GM21619 (cell line): Measurements from ENCODE around the gene UCP3.

ENCODE experiments used
- ATAC-seq: cut with Tn5 transposase; IDR thresholded peaks from one replicate; pipeline ENCODE4 v1.9.1; 2021; ENCODE audit not compliant: unreplicated experiment

Gene UCP3

DNA sequence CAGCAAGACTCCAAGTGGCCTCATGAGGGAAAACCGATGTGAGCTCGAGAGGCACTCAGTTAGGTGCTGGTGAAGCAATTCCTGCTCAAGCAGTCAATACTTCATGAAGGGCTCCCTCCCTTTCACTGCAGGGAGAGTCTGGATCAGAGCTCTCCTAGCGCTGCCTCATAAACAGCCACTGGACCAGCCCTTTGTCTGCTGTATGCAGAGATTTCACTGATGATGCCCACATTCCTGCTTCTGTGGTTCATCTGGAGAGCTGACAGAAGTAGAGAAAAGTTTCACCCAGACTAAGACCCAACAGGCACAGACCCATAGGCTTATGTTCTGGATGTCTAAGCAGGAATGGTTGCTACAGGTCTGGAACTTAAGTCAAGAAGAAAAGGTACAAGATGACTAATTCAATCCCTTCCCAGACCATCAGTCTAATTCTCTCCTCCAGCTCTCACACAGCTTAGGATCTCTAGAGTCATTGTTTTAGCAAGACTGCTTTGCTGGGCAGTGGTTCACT lies 30.3 kb downstream of the UCP3 start:
- no peak for ATAC-seq

DNA sequence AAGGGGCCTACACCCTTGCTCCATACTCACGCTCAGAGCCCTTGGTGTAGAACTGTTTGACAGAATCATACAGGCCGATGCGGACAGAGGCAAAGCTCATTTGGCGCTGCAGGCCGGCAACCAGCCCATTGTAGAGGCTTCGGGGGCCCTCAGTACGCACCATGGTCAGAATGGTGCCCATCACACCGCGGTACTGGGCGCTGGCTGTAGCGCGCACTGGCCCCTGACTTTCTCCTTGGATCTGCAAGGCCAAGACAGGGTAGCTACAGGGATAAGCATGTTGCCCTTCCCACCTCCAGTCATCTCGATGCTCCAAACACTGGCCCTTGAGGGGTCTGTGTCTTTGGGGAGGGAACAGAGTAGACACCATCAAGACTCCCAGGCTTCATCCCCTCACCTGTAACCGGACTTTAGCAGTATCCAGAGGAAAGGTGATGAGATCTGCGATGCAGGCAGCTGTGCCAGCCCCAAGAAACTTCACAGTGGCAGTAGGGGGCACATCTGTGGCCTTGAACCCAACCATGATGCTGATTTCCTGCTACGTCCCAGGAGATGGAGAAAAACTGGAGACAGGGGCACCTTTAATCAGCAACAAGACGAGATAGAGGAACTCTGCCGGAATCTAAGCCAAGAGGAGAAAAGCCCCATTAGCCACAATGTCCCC lies 30.9 kb downstream of the UCP3 start:
- ATAC-seq: no peak

DNA sequence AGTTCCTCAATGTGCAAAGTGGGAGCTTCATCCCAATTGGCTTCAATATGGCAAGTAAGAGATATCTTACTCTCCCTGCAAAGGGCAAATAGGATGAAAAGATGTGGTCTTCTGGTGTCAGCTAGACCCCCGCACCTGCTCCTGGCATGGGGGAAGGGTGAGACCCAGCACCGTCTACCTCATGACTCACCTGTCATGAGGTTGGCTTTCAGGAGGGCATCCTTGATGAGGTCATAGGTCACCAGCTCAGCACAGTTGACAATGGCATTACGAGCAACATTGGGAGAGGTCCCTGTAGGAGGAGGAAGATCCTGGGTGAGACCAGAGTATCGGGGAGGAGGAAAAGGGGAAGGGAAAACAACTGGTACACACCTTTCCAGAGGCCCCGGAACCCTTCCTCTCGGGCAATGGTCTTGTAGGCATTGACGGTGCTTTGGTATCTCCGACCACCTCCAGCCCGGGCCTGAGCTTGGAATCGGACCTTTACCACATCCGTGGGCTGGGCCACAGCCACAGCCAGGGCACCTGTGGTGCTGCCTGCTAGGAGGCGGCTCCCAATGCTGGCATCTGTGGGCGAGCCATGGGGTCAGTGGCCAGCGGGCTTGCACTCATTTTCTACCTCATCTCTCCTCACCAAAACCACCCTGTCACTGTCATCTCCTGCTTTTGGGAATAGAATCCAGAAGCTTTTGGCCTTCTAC lies 32.3 kb downstream of the UCP3 start:
- ATAC-seq: no peak

- no peak for ATAC-seq
Observed at GRCh38 chr11:73975479-73975757, 33.5 kb downstream of the UCP3 start.

GRCh38 chr11:73974604-73975478 lies 34.0 kb downstream of the UCP3 start:
- no peak for ATAC-seq

- no peak for ATAC-seq
Observed at GRCh38 chr11:73972620-73973449, 36.0 kb downstream of the UCP3 start.

DNA sequence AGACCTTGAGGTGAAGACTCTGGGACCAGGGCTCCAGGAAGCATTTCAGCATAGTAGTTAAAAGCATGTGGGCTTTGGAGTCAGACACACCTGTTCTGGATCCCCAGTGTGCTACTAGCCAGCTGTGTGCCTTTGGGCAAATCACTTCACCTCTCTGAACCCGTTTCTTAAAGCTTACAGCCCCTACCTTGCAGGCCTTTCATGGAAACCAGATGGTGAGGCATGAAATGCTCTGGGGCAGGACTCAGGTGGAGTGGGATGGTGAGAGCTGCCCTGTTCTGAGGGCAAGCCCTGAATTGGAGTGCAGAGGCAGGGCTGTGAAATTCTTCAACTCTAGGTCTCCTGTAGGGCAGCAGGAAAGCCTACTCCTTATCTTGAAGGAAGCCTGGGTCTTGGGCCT lies 36.7 kb downstream of the UCP3 start:
- no peak for ATAC-seq

GRCh38 chr11:73971175-73971719 lies 37.6 kb downstream of the UCP3 start:
- no peak for ATAC-seq

DNA sequence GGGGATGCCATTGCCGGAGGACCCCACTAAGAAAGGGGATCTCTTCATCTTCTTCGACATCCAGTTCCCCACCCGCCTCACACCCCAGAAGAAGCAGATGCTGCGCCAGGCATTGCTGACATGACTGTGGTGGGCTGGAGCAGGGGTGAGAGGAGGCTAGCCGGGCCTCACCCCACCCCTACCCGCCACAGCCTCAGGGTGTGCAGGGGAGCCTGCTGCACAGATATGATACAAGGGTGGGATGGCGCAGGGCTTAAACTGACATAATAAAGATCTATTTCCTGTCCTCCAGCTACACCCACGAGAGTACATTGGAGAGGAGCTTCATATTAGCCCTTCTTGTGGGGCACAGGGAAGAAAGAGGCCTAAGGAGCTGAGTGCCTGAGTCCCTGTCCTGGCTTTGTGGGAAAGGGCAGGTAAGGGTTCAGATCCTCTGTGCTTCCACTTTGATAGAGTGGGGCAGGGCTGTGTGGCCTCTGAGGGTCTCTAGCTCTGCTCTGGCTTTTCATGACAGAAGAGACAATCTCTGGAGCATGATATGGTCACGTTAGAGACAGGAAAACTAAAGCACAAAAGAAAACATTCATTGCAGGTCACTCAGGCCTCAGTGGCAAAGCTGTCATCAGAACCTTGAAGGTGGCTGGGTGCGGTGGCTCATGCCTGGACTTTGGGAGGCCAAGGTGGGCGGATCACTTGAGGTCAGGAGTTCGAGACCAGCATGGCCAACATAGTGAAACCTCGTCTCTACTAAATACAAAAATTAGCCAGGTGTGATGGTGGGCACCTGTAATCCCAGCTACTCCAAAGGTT lies 38.7 kb downstream of the UCP3 start:
- no peak for ATAC-seq

DNA sequence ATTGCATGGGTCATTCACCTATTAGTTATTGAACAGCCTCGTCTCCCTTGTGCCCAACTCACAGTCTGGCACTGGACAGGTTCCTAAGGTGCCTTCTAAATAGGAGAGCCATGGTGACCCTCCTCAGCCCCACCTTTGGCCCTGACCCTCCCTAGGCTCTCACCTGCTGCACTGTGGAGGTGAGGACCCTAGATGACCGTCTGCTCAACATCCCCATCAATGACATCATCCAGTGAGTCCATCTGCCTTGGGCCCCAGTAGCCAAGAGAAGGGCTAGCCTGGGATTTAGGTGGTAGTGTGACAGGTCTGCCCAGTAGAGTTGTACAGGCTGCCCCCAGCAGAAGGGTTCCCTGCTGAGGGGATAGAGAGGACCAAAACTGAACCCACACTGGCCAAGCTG lies 39.8 kb downstream of the UCP3 start:
- no peak for ATAC-seq

- no peak for ATAC-seq
Observed at GRCh38 chr11:73968356-73968966, 40.4 kb downstream of the UCP3 start.

DNA sequence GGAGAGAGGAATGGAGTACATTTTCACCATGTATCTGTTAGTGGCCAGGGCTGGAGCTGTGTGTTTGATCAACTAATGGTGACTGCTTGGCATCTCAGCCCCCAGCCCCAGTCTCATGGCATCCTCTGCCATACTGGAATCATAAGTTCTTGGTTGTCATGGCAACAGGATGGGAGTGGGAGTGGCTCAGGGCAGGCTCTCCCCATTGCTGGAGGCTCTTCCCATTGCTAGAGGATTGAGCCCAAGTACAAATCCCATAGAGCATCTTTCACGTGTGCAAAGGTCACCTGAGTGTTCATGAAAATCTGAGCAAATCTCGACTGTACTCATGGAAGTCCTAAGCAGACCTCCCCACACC lies 43.1 kb downstream of the UCP3 start:
- no peak for ATAC-seq

DNA sequence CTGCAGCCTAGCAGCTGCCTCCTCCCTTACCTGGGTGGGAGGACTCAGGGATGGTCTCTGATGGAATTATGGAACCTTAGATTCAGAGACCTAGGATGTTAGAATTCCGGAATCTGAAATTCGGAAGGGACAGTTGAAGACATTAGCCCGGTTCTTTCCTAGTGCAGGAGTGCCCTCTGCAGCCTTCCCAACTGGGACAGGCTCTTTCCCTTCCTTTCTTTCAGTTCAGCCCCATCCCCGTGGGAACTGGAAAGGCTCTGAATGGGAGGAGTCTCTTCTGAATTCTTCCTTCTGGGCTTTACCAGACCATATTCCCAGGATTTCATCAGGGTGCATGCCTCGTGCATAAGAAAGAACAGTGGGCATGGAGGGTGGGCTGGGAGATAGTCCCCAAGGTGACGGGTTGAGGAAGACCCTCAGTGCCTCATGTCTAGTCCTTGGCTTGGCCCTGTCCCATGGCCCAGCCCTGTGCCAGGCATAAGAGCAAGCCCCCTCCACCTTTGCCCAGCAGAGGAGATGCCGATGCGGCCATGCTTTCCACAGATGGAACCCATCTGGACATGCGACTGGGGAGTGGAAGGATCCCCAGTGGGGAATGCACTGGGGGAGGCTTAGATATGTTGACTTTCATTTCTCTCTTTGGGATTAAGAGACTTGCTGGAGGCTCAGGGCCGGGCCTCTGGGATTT lies 43.7 kb downstream of the UCP3 start:
- ATAC-seq: no peak

GRCh38 chr11:73963861-73964260 lies 45.0 kb downstream of the UCP3 start:
- ATAC-seq: no peak

DNA sequence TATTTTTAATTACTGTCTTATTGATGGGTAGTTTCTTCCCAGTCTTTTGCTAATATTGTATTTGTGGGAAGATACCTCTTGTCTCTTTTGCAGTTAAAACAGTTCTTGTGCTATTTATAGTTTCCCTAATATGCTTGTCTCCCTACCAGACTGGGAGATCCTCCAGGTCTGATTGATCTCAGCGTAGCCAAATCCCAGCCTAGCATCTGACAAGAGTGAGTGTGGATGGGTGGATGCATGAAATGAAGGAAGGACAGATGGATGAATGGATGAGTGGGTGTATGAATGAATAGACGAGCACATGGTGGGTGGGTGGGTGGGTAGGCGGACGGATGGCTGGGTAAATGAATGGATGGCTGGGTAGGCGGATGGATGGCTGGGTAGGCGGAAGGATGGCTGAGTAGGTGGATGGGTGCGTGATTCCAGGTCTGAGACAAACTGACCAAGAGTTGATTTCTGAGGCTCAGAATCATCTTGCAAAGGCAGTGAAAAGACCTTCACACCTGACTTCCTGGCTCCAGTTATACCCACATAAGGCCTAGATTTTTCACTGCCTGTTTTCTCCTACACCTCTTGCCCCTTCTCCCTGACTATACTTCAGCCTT lies 46.7 kb downstream of the UCP3 start:
- ATAC-seq: no peak

GRCh38 chr11:73961321-73961720 lies 47.6 kb downstream of the UCP3 start:
- no peak for ATAC-seq

- no peak for ATAC-seq
Observed at GRCh38 chr11:73958521-73959141, 50.3 kb downstream of the UCP3 start.
